ENCODE results near the gene CENPV. TPM values are rescaled to one million over a fixed set of nuclear protein-coding genes. Genes with fewer than 3 reads are reported as not detected.
"Not testable (repeated sequence)": the region's sequence is repeated elsewhere in the genome, so short reads cannot be mapped to it uniquely, and the experiment has no call there.

The CENPV gene
- total and polyA plus RNA-seq, 10 of the 15 experiments (the other 5 are each of a cell fraction or from before 2014, with no cell fraction given): 22.5 to 98.6 (median 80.8) TPM

- ChIA-PET SMC1A (ENCODE audit: uncharacterized antibody, unreplicated experiment) (interaction anchor here (0.6 kb wide), 2 partner anchors 15 to 28 kb away, joined by 3 read pairs; no protein-coding TSS in a partner anchor), POLR2A (interaction anchor here (0.6 to 1.4 kb wide), 3 partner anchors 12 to 119 kb away, joined by 3 to 4 read pairs (median 3); partner anchors contain the start of gene UBB)
- H3K9ac ChIP-seq (ENCODE audit: control insufficient read depth, insufficient read depth, low read length); H3K79me2 ChIP-seq (ENCODE audit: control insufficient read depth, insufficient read depth, low read length); in situ Hi-C loops (cut with MboI); CTCF ChIA-PET; DNase-seq (ENCODE audit: low read depth, low spot score); H3K4me2 ChIP-seq (ENCODE audit: control insufficient read depth, insufficient read depth); intact Hi-C loops (cut with micrococcal nuclease; ENCODE audit: unreplicated experiment); H3K4me3 ChIP-seq; H3K9me3 ChIP-seq (replicated peaks; ENCODE audit: control insufficient read depth, insufficient read depth, low read length); H4K20me1 ChIP-seq (ENCODE audit: control insufficient read depth, insufficient read depth); H3K27ac ChIP-seq (ENCODE audit: control insufficient read depth, insufficient read depth); H3K27me3 ChIP-seq (replicated peaks in 1 of 2; ENCODE audit: control insufficient read depth in 2 of 2, insufficient read depth in 2 of 2, low read length in 1 of 2); RAD21 ChIA-PET (ENCODE audit: unreplicated experiment); H3K36me3 ChIP-seq (ENCODE audit: control insufficient read depth in 2 of 2, insufficient read depth in 2 of 2, low read length in 1 of 2); BruUV-seq (replicated peaks); FAIRE-seq; ATAC-seq; H2AFZ ChIP-seq (ENCODE audit: control insufficient read depth, low read depth, low read length); H3K4me1 ChIP-seq (ENCODE audit: control insufficient read depth, insufficient read depth, low read length): not testable (repeated sequence)
- WGBS (ENCODE audit: insufficient coverage, insufficient replicate concordance, low lambda C conversion rate, missing lambda C conversion rate): 83% methylated on average over 11 of the region's 11 CpGs
These were observed 39.2 kb upstream of the CENPV start for GRCh38 chr17:16392491-16392890.

GRCh38 chr17:16391451-16391850, 38.2 kb upstream of the CENPV start:
- H3K4me1 ChIP-seq (ENCODE audit: control insufficient read depth, insufficient read depth, low read length): no peaks in the 10 kb centered on the region
- no peaks in the 10 kb centered on the region for H3K36me3 ChIP-seq (ENCODE audit: control insufficient read depth in 2 of 2, insufficient read depth in 2 of 2, low read length in 1 of 2)
- H3K79me2 ChIP-seq (ENCODE audit: control insufficient read depth, insufficient read depth, low read length): no peaks in the 10 kb centered on the region
- no peak overlapping the region for H3K4me2 ChIP-seq (ENCODE audit: control insufficient read depth, insufficient read depth)
- TF ChIP-seq ZBED1 (IDR thresholded peaks at IDR 0.05; ENCODE audit: borderline replicate concordance): no peak
- TF ChIP-seq PRDM15 (CRISPR knock-in tag; IDR thresholded peaks at IDR 0.05): no peak
- TF ChIP-seq CTCF (IDR thresholded peaks at IDR 0.05 in 2 of 3, conservative IDR thresholded peaks at IDR 0.05 in 1 of 3; ENCODE audit: control insufficient read depth in 2 of 3, extremely low read depth in 1 of 3, insufficient read depth in 1 of 3, low read depth in 3 of 3, low read length in 3 of 3): no peak
- TF ChIP-seq SIN3A (IDR thresholded peaks at IDR 0.05; ENCODE audit: low read depth, low read length): no peak
- no peak for TF ChIP-seq EED (IDR thresholded peaks at IDR 0.05; ENCODE audit: low read depth)
- no peak for ATAC-seq
- ChIA-PET POLR2A (interaction anchor here (1.5 kb wide), 1 partner anchor 17 kb away, joined by 3 read pairs; no protein-coding TSS in a partner anchor), SMC1A (ENCODE audit: uncharacterized antibody, unreplicated experiment) (interaction anchor here (0.8 kb wide), 1 partner anchor 61 kb away, joined by 3 read pairs; no protein-coding TSS in a partner anchor), CTCF (interaction anchor here (5.1 kb wide), 1 partner anchor 28 kb away, joined by 18 read pairs; no protein-coding TSS in a partner anchor), RAD21 (ENCODE audit: unreplicated experiment) (no interaction called here)
- in situ Hi-C loops (cut with MboI): no loop called here
- no peaks in the 10 kb centered on the region for H3K9me3 ChIP-seq (replicated peaks; ENCODE audit: control insufficient read depth, insufficient read depth, low read length)
- BruUV-seq (replicated peaks): no TSS peak
- no peaks in the 10 kb centered on the region for H4K20me1 ChIP-seq (ENCODE audit: control insufficient read depth, insufficient read depth)
- no peak overlapping the region for H3K4me3 ChIP-seq
- H3K27ac ChIP-seq (ENCODE audit: control insufficient read depth, insufficient read depth): no peak overlapping the region
- no peak for FAIRE-seq
- no peaks in the 10 kb centered on the region for H3K27me3 ChIP-seq (replicated peaks in 1 of 2; ENCODE audit: control insufficient read depth in 2 of 2, insufficient read depth in 2 of 2, low read length in 1 of 2)
- 81% methylated on average over 13 of the region's 13 CpGs for WGBS (ENCODE audit: insufficient coverage, insufficient replicate concordance, low lambda C conversion rate, missing lambda C conversion rate)
- no peak overlapping the region for H3K9ac ChIP-seq (ENCODE audit: control insufficient read depth, insufficient read depth, low read length)
- no peak overlapping the region for H2AFZ ChIP-seq (ENCODE audit: control insufficient read depth, low read depth, low read length)
- DNase-seq (ENCODE audit: low read depth, low spot score): no peak
- intact Hi-C loops (cut with micrococcal nuclease; ENCODE audit: unreplicated experiment): no loop called here
